ENCODE results near the gene SWSAP1.
"Not testable (repeated sequence)": the region's sequence is repeated elsewhere in the genome, so short reads cannot be mapped to it uniquely, and the experiment has no call there.

Gene SWSAP1

DNA sequence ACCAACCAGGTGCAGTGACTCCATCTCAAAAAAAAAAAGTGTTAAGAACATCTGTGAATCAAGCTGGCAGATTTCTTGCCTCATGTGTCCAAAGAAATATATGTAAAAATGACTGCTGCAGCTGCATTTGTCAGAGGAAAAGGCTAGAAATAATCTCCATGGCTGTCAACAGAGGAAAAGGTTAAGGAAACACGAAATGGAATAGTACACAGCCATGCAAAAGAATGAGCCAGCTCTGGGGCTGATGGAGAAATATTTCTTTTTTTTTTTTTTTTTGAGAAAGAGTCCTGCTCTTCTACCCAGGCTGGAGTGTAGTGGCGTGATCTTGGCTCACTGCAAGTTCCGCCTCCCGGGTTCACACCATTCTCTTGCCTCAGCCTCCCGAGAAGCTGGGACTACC lies 41.6 kb upstream of the SWSAP1 start:
- TF ChIP-seq, protein P1, sequence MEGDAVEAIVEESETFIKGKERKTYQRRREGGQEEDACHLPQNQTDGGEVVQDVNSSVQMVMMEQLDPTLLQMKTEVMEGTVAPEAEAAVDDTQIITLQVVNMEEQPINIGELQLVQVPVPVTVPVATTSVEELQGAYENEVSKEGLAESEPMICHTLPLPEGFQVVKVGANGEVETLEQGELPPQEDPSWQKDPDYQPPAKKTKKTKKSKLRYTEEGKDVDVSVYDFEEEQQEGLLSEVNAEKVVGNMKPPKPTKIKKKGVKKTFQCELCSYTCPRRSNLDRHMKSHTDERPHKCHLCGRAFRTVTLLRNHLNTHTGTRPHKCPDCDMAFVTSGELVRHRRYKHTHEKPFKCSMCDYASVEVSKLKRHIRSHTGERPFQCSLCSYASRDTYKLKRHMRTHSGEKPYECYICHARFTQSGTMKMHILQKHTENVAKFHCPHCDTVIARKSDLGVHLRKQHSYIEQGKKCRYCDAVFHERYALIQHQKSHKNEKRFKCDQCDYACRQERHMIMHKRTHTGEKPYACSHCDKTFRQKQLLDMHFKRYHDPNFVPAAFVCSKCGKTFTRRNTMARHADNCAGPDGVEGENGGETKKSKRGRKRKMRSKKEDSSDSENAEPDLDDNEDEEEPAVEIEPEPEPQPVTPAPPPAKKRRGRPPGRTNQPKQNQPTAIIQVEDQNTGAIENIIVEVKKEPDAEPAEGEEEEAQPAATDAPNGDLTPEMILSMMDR (IDR thresholded peaks at IDR 0.05; ENCODE audit: insufficient read depth, low read length, poor library complexity, severe bottlenecking): no peak
- Histone ChIP-seq H3K27me3 (replicated peaks; ENCODE audit: control insufficient read depth, insufficient read depth, low read length) (no peaks in the 10 kb centered on the region), H3K4me3 (replicated peaks; ENCODE audit: low read depth, low read length) (no peak overlapping the region), H3K36me3 (ENCODE audit: control insufficient read depth, insufficient read depth, low read length) (peaks cover 7% of the 10 kb centered on the region)
- no peak for DNase-seq (ENCODE audit: extremely low read depth, insufficient read length)

DNA sequence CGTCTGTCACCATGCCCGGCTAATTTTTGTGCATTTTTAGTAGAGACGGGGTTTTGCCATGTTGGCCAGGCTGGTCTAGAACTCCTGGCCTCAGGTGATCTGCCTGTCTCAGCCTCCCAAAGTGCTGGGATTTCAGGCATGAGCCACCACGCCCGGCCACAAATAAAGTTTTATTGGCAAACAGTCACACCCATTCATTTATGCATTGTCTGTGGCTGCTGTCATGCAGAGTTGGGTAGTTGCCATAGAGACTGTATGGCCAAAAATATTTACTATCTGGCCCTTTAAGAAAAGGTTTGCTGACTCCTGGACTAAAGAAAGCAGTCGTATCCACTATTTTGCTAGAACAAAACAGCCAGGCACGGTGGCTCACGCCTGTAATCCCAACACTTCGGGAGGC lies 40.6 kb upstream of the SWSAP1 start:
- H3K27me3 ChIP-seq (replicated peaks; ENCODE audit: control insufficient read depth, insufficient read depth, low read length); H3K36me3 ChIP-seq (ENCODE audit: control insufficient read depth, insufficient read depth, low read length); DNase-seq (ENCODE audit: extremely low read depth, insufficient read length); H3K4me3 ChIP-seq (replicated peaks; ENCODE audit: low read depth, low read length): not testable (repeated sequence)

DNA sequence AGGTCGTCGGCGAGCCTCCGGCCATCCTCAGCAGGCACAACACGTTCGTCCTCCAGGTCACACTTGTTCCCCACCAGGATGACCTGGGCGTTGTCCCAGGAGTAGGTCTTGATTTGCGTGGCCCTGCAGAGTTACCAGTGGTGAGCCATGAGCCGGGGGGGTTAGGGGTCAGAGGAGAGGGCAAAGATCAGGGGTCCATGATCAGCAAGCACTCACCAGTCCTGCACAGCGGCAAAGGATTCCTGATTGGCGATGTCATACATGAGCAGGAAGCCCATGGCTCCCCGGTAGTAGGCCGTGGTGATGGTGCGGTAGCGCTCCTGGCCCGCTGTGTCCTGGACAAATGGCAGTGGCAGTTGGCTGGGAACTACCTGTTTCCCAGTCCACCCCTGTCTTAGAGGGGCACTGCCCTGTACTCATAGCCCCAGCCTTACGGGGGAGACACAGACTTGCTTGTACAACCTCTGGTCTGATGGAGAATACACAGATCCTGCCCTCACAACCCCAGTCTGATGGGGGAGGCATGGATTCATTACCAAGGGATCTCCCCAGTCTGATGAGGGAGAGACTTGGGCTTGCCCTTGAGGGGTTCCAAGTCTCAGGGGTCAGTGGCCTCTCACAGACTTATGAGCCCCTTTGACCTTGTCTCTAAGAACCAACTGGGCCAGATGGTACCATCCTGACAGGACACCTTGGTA lies 38.9 kb upstream of the SWSAP1 start:
- Histone ChIP-seq H3K27me3 (replicated peaks; ENCODE audit: control insufficient read depth, insufficient read depth, low read length) (no peaks in the 10 kb centered on the region), H3K4me3 (replicated peaks; ENCODE audit: low read depth, low read length) (no peak overlapping the region), H3K36me3 (ENCODE audit: control insufficient read depth, insufficient read depth, low read length) (peaks cover 7% of the 10 kb centered on the region)
- TF ChIP-seq, protein P1 (IDR thresholded peaks at IDR 0.05; ENCODE audit: insufficient read depth, low read length, poor library complexity, severe bottlenecking): no peak
- DNase-seq (ENCODE audit: extremely low read depth, insufficient read length): no peak

DNA sequence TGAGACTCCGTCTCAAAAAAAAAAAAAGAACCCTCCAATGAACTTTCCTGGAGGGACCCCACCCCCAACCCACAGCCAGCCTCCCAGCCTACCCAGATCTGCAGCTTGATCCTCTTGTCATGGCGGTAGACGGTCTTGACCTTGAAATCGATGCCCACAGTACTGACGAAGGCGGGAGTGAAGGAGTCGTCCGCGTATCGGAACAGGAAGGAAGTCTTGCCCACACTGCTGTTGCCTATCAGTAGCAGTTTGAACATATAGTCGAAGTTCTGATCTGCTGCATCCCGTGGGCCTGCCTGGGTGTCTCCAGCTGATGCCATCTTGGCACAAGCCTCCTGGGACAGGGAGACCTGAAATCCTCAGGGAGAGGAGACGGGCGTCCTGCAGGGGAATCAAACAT lies 37.4 kb upstream of the SWSAP1 start:
- DNase-seq (ENCODE audit: extremely low read depth, insufficient read length): no peak
- H3K36me3 ChIP-seq (ENCODE audit: control insufficient read depth, insufficient read depth, low read length): peaks cover 9% of the 10 kb centered on the region
- no peak overlapping the region for H3K4me3 ChIP-seq (replicated peaks; ENCODE audit: low read depth, low read length)
- no peaks in the 10 kb centered on the region for H3K27me3 ChIP-seq (replicated peaks; ENCODE audit: control insufficient read depth, insufficient read depth, low read length)
- TF ChIP-seq, protein P1 (IDR thresholded peaks at IDR 0.05; ENCODE audit: insufficient read depth, low read length, poor library complexity, severe bottlenecking): no peak

DNA sequence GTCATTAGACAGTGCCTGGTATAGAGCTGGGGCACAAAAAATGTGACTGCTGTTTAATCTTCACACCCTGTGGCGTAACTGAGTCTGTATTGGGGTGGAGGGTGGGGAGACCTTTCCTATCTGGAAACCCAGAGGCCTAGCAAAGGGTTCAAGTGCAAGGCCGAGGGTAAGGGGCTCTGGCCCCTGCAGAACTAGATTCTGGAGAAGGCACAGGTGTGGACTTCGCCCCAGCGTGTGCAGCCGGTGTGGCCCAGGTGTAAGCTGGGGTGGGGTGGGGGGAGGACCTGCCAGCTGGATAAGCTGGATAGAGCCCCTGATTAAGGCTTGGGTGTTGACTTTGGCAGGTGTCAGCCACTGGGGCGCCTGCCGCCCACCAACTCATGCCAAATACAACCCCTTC lies 36.3 kb upstream of the SWSAP1 start:
- Histone ChIP-seq H3K36me3 (ENCODE audit: control insufficient read depth, insufficient read depth, low read length) (peaks cover 10% of the 10 kb centered on the region), H3K4me3 (replicated peaks; ENCODE audit: low read depth, low read length) (no peak overlapping the region), H3K27me3 (replicated peaks; ENCODE audit: control insufficient read depth, insufficient read depth, low read length) (no peaks in the 10 kb centered on the region)
- DNase-seq (ENCODE audit: extremely low read depth, insufficient read length): no peak
- TF ChIP-seq, protein P1 (IDR thresholded peaks at IDR 0.05; ENCODE audit: insufficient read depth, low read length, poor library complexity, severe bottlenecking): no peak

DNA sequence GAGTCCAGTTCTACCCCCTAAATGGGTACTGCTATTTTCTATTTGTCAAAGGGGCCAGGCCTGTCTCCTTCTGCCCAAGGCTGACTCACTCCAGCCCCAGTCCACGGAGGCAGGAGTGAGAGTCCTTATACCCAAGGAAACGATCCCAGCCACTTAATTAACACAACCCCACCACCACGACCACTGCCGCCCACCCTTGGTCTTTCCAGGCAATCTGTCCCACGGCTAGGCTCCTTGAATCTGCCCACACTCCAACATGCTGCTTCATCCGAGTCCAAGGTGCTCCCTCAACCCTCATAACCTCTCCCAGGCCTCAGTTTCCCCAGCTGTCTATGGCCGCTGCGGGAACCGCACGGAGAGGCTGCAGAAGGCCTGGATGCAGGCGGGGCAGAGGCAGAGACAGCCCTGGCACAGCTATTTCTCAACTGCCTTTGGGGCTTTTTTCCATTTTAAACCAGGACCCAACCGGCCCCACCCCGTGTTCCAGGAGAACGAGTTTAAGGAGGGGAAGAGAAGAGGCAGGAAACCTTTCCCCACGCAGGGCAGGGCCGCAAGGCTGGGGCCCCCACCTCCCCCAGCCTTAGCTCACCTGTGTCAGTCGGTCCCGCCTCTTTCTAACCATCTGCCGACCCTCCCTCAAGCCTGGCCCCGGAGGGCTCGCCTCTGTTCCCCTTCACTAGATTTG lies 35.8 kb upstream of the SWSAP1 start:
- no peaks in the 10 kb centered on the region for H3K27me3 ChIP-seq (replicated peaks; ENCODE audit: control insufficient read depth, insufficient read depth, low read length)
- TF ChIP-seq, protein P1 (IDR thresholded peaks at IDR 0.05; ENCODE audit: insufficient read depth, low read length, poor library complexity, severe bottlenecking): no peak
- peak overlapping the region; percentile 79 for H3K4me3 ChIP-seq (replicated peaks; ENCODE audit: low read depth, low read length)
- peaks cover 8% of the 10 kb centered on the region for H3K36me3 ChIP-seq (ENCODE audit: control insufficient read depth, insufficient read depth, low read length)
- no peak for DNase-seq (ENCODE audit: extremely low read depth, insufficient read length)
